ENCODE results near the gene USP44.

Gene USP44

GRCh38 chr12:95548056-95548538 lies 3.2 kb downstream of the USP44 start:
- no peak for DNase-seq

- DNase-seq, result no peak
Measured at GRCh38 chr12:95547522-95548055, 3.7 kb downstream of the USP44 start.

GRCh38 chr12:95546491-95546813 lies 4.8 kb downstream of the USP44 start:
- DNase-seq, result no peak

GRCh38 chr12:95545731-95546490 lies 5.4 kb downstream of the USP44 start:
- no peak for DNase-seq

- DNase-seq, result no peak
Measured at GRCh38 chr12:95545303-95545702, 6.0 kb downstream of the USP44 start.

- DNase-seq, result no peak
Measured at GRCh38 chr12:95544756-95545155, 6.5 kb downstream of the USP44 start.

GRCh38 chr12:95543305-95543704 lies 8.0 kb downstream of the USP44 start:
- DNase-seq, result no peak

- DNase-seq, result no peak
Measured at GRCh38 chr12:95541436-95541835, 9.8 kb downstream of the USP44 start.

GRCh38 chr12:95538656-95539055 lies 12.6 kb downstream of the USP44 start:
- no peak for DNase-seq

GRCh38 chr12:95538006-95538405 lies 13.3 kb downstream of the USP44 start:
- DNase-seq, result no peak

GRCh38 chr12:95533985-95534384 lies 17.3 kb downstream of the USP44 start:
- DNase-seq, result no peak

- DNase-seq, result no peak
Measured at GRCh38 chr12:95532851-95533250, 18.4 kb downstream of the USP44 start.

GRCh38 chr12:95529693-95530225 lies 21.5 kb downstream of the USP44 start:
- DNase-seq, result no peak

GRCh38 chr12:95528431-95528830 lies 22.8 kb downstream of the USP44 start:
- no peak for DNase-seq

GRCh38 chr12:95522692-95523091 lies 28.6 kb downstream of the USP44 start:
- DNase-seq, result no peak

GRCh38 chr12:95520816-95521215 lies 30.5 kb downstream of the USP44 start:
- no peak for DNase-seq

- no peak for DNase-seq
Measured at GRCh38 chr12:95518944-95519343, 32.3 kb downstream of the USP44 start.

GRCh38 chr12:95517246-95517645 lies 34.0 kb downstream of the USP44 start:
- no peak for DNase-seq

- DNase-seq, result no peak
Measured at GRCh38 chr12:95516757-95517156, 34.5 kb downstream of the USP44 start.

GRCh38 chr12:95515197-95515596 lies 36.1 kb downstream of the USP44 start:
- no peak for DNase-seq

- no peak for DNase-seq
Measured at GRCh38 chr12:95513599-95513998, 37.7 kb downstream of the USP44 start.

GRCh38 chr12:95511977-95512376 lies 39.3 kb downstream of the USP44 start:
- DNase-seq, result no peak

GRCh38 chr12:95509300-95509699 lies 42.0 kb downstream of the USP44 start:
- no peak for DNase-seq

GRCh38 chr12:95506707-95507523 lies 44.4 kb downstream of the USP44 start:
- DNase-seq, result no peak

Data from AML-193 (cell line).